H9 (cell line): ENCODE results near the gene KIF26A. TPM values are rescaled to one million over a fixed set of nuclear protein-coding genes. Genes with fewer than 3 reads are reported as not detected.

Experiments
- DNase-seq: peaks from one replicate; pipeline ENCODE4 v3.0.0-alpha.2; 2017
- H2AFZ ChIP-seq: one replicate; pipeline ENCODE4 v1.6.1; 2013; ENCODE audit warnings: mild to moderate bottlenecking, low read length, control low read depth, moderate library complexity
- H2AK5ac ChIP-seq: 2 replicates; pipeline ENCODE4 v1.6.1; 2013; ENCODE audit warnings: low read length, control low read depth, mixed read lengths; ENCODE audit not compliant: insufficient read length
- H2BK120ac ChIP-seq: one replicate; pipeline ENCODE4 v1.6.1; 2013; ENCODE audit warnings: low read depth, mild to moderate bottlenecking, low read length, control low read depth, inconsistent platforms; ENCODE audit not compliant: poor library complexity, severe bottlenecking
- H2BK12ac ChIP-seq: 2 replicates; pipeline ENCODE4 v1.6.1; 2013; ENCODE audit warnings: low read length, control low read depth, mixed read lengths, low read depth; ENCODE audit not compliant: insufficient read length
- H2BK15ac ChIP-seq: 2 replicates; pipeline ENCODE4 v1.6.1; 2013; ENCODE audit warnings: low read depth, low read length, control low read depth
- H2BK20ac ChIP-seq: one replicate; pipeline ENCODE4 v1.6.1; 2013; ENCODE audit warnings: low read depth, mild to moderate bottlenecking, low read length, control low read depth, inconsistent platforms; ENCODE audit not compliant: poor library complexity, severe bottlenecking
- H2BK5ac ChIP-seq: 2 replicates; pipeline ENCODE4 v1.6.1; 2013; ENCODE audit warnings: low read length, control low read depth, mixed read lengths; ENCODE audit not compliant: insufficient read length
- H3K14ac ChIP-seq: 2 replicates; pipeline ENCODE4 v1.6.1; 2013; ENCODE audit warnings: low read length, control low read depth; ENCODE audit not compliant: insufficient read depth
- H3K18ac ChIP-seq: 2 replicates; pipeline ENCODE4 v1.6.1; 2013; ENCODE audit warnings: low read depth, mild to moderate bottlenecking, mixed read lengths, low read length, control low read depth; ENCODE audit not compliant: insufficient read length
- H3K23ac ChIP-seq: 2 replicates; pipeline ENCODE4 v1.6.1; 2013; ENCODE audit warnings: low read length, control low read depth, mixed read lengths, low read depth; ENCODE audit not compliant: insufficient read length
- H3K23me2 ChIP-seq: 2 replicates; pipeline ENCODE4 v1.6.1; 2013; ENCODE audit warnings: low read depth, mild to moderate bottlenecking, mixed read lengths, low read length, control low read depth; ENCODE audit not compliant: insufficient read length, poor library complexity, severe bottlenecking
- H3K27ac ChIP-seq: 2 replicates; pipeline ENCODE4 v1.5.1; 2013; ENCODE audit warnings: low read length, control low read depth, mixed read lengths, low read depth; ENCODE audit not compliant: insufficient read length
- H3K27me3 ChIP-seq: 2 replicates; pipeline ENCODE4 v1.6.1; 2013; ENCODE audit warnings: low read length, control low read depth, inconsistent platforms; ENCODE audit not compliant: insufficient read depth
- H3K4ac ChIP-seq: 2 replicates; pipeline ENCODE4 v1.6.1; 2013; ENCODE audit warnings: low read depth, mild to moderate bottlenecking, control low read depth, inconsistent platforms, low read length, moderate library complexity
- H3K4me1 ChIP-seq: 2 replicates; pipeline ENCODE4 v1.6.1; 2013; ENCODE audit warnings: low read length, control low read depth, inconsistent platforms; ENCODE audit not compliant: insufficient read depth
- H3K4me2 ChIP-seq: 2 replicates; pipeline ENCODE4 v1.6.1; 2013; ENCODE audit warnings: low read length, control low read depth, mixed read lengths; ENCODE audit not compliant: insufficient read length, insufficient read depth
- H3K56ac ChIP-seq: 2 replicates; pipeline ENCODE4 v1.6.1; 2013; ENCODE audit warnings: low read depth, mild to moderate bottlenecking, mixed read lengths, low read length, control low read depth; ENCODE audit not compliant: insufficient read length
- H3K79me1 ChIP-seq: 2 replicates; pipeline ENCODE4 v1.6.1; 2013; ENCODE audit warnings: low read depth, mild to moderate bottlenecking, moderate library complexity, low read length, control low read depth, inconsistent platforms; ENCODE audit not compliant: insufficient read depth, poor library complexity, severe bottlenecking
- H3K79me2 ChIP-seq: 2 replicates; pipeline ENCODE4 v1.6.1; 2013; ENCODE audit warnings: low read length, control low read depth, inconsistent platforms; ENCODE audit not compliant: insufficient read depth
- H3K9ac ChIP-seq: 2 replicates; pipeline ENCODE4 v1.6.1; 2013; ENCODE audit warnings: low read length, control low read depth, mixed read lengths; ENCODE audit not compliant: insufficient read length; ENCODE audit errors: extremely low read depth
- H3K9me3 ChIP-seq: one replicate; pipeline ENCODE4 v1.6.1; 2013; ENCODE audit warnings: low read depth, low read length, inconsistent platforms; ENCODE audit not compliant: control insufficient read depth
- H3T11ph ChIP-seq: one replicate; pipeline ENCODE4 v1.6.1; 2013; ENCODE audit warnings: mild to moderate bottlenecking, low read length, control low read depth, inconsistent platforms
- H4K20me1 ChIP-seq: one replicate; pipeline ENCODE4 v1.6.1; 2013; ENCODE audit not compliant: control insufficient read depth, insufficient read length, insufficient read depth
- H4K5ac ChIP-seq: 2 replicates; pipeline ENCODE4 v1.6.1; 2013; ENCODE audit warnings: low read depth, mild to moderate bottlenecking, mixed read lengths, low read length, control low read depth; ENCODE audit not compliant: insufficient read length
- H4K8ac ChIP-seq: replicated peaks from 2 replicates; pipeline ENCODE4 v1.6.1; 2013; ENCODE audit warnings: low read length, control low read depth, mixed read lengths, low read depth; ENCODE audit not compliant: insufficient read length
- H4K91ac ChIP-seq: 2 replicates; pipeline ENCODE4 v1.6.1; 2013; ENCODE audit warnings: low read depth, mild to moderate bottlenecking, moderate library complexity, mixed read lengths, low read length, control low read depth; ENCODE audit not compliant: insufficient read length
- H3K27ac Mint-ChIP-seq, 3 experiments: 2 replicates in 2 of 3; 3 replicates in 1 of 3; pipeline ENCODE4 v1.8.0; 2020 to 2021; ENCODE audit warnings: mixed read lengths in 3 of 3, mild to moderate bottlenecking in 1 of 3, moderate library complexity in 1 of 3
- H3K27me3 Mint-ChIP-seq: 2 replicates; pipeline ENCODE4 v1.8.0; 2021; ENCODE audit warnings: low read depth, mild to moderate bottlenecking, moderate library complexity, mixed read lengths
- H3K36me3 Mint-ChIP-seq, 3 experiments: 2 replicates in 2 of 3; 3 replicates in 1 of 3; pipeline ENCODE4 v1.8.0; 2020 to 2021; ENCODE audit warnings: low read depth in 3 of 3, mixed read lengths in 3 of 3; ENCODE audit not compliant: insufficient read depth in 1 of 3
- H3K4me1 Mint-ChIP-seq, 2 experiments: 2 replicates each; pipeline ENCODE4 v1.8.0; 2020; ENCODE audit warnings: mixed read lengths in 2 of 2
- H3K4me3 Mint-ChIP-seq, 2 experiments: 2 replicates in 1 of 2; 3 replicates in 1 of 2; pipeline ENCODE4 v1.8.0; 2020 to 2021; ENCODE audit warnings: mild to moderate bottlenecking in 2 of 2, mixed read lengths in 2 of 2, moderate library complexity in 1 of 2
- H3K9me3 Mint-ChIP-seq, 2 experiments: 2 replicates in 1 of 2; 3 replicates in 1 of 2; pipeline ENCODE4 v1.8.0; 2020; ENCODE audit warnings: mild to moderate bottlenecking in 2 of 2, mixed read lengths in 2 of 2, moderate library complexity in 1 of 2
- WGBS: extraction: QIAGEN DNeasy Blood & Tissue Kit; methylation state at CpG from one replicate; pipeline ENCODE4 v1.1.7; 2013; ENCODE audit warnings: missing lambda C conversion rate, low lambda C conversion rate, mixed read lengths; ENCODE audit not compliant: insufficient read length; ENCODE audit errors: extremely low coverage; 5-methylcytosine and 5-hydroxymethylcytosine counted together
- total RNA-seq: library from RNA; stranded (reverse); gene quantifications from 2 replicates; pipeline ENCODE4 v1.2.1, GENCODE V29; 2021
- TF ChIP-seq, protein P1 (sequence below): fragments of 200-600 bp; sonication (generic); conservative IDR thresholded peaks from 3 replicates; pipeline ENCODE4 v1.8.0; 2021; ENCODE audit warnings: antibody characterized with exemption, mild to moderate bottlenecking

The KIF26A gene
- total RNA-seq, 1 experiment from 2014 or later = 44.2 TPM

DNA sequence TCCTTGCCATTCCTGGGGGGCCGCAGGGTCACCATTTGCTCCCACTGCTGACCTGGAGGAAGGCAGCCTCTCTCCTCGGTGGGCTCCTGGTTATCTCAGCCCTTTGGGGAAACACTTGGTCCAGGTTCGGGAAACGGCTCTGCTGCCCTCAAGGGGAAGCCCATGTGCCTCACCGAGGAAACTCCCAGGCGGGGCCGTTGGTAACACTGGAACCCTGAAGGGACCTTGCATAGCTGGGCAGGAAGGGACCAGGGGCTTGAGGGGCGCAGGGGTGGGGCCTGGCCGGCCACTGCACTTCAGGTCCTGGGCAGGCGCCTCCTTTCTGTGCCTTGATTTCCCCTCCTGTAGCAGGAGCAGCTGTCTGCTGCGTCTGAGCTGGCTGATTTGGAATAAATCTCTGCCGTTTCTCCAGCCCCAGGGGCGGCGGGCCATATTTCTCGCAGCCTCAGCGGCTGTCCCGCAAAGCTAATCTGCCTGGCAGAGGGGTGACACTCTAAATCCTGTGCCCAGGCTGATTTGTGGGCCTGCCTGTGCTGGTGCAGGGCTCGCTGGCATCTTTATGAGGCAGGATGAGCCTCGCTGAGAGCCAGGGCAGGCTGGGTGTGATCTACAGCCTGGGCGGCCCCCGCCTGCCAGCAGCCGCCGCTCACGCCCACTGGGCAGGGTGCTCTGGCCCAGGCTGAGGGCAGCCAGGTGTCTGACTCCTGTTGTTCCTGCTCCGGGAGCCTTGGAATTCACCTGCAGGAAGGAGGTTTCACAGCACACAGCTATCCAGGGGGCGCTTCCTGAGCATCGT, 49.7 kb downstream of the KIF26A start:
- H2BK120ac ChIP-seq = no peak overlapping the region
- H2BK15ac ChIP-seq = no peak overlapping the region
- H2BK20ac ChIP-seq = no peak overlapping the region
- Mint-ChIP-seq H3K36me3 (no peaks in the 10 kb centered on the region; a peak in 1 of 7 replicates), H3K27me3 (no peaks in the 10 kb centered on the region; the same call in 1 of the 2 replicates), H3K4me1 (peaks cover 0 to 5% of the 10 kb centered on the region in 2 experiments; a peak in 2 of 4 replicates), H3K9me3 (no peaks in the 10 kb centered on the region), H3K27ac (no peak overlapping the region), H3K4me3 (no peak overlapping the region)
- no peaks in the 10 kb centered on the region for H4K20me1 ChIP-seq
- H3K9ac ChIP-seq = no peak overlapping the region
- DNase-seq = no peak
- H3K27ac ChIP-seq = no peak overlapping the region
- H3K27me3 ChIP-seq = no peaks in the 10 kb centered on the region
- H3T11ph ChIP-seq = no peak overlapping the region
- no peak overlapping the region for H2AFZ ChIP-seq
- no peaks in the 10 kb centered on the region for H3K79me1 ChIP-seq
- H4K5ac ChIP-seq = no peak overlapping the region
- H3K23me2 ChIP-seq = no peaks in the 10 kb centered on the region
- no peak overlapping the region for H3K56ac ChIP-seq
- WGBS = no CpG with 5 or more reads among the region's 27 CpGs
- H4K8ac ChIP-seq = no peak overlapping the region
- H3K4me1 ChIP-seq = no peaks in the 10 kb centered on the region
- H3K79me2 ChIP-seq = no peaks in the 10 kb centered on the region
- no peak overlapping the region for H3K18ac ChIP-seq
- H3K4ac ChIP-seq = no peak overlapping the region
- H4K91ac ChIP-seq = no peak overlapping the region
- H3K9me3 ChIP-seq = no peaks in the 10 kb centered on the region
- H3K4me2 ChIP-seq = no peak overlapping the region
- H2AK5ac ChIP-seq = no peak overlapping the region
- no peak overlapping the region for H2BK5ac ChIP-seq
- H3K14ac ChIP-seq = no peak overlapping the region
- H3K23ac ChIP-seq = no peak overlapping the region
- TF ChIP-seq, protein P1, sequence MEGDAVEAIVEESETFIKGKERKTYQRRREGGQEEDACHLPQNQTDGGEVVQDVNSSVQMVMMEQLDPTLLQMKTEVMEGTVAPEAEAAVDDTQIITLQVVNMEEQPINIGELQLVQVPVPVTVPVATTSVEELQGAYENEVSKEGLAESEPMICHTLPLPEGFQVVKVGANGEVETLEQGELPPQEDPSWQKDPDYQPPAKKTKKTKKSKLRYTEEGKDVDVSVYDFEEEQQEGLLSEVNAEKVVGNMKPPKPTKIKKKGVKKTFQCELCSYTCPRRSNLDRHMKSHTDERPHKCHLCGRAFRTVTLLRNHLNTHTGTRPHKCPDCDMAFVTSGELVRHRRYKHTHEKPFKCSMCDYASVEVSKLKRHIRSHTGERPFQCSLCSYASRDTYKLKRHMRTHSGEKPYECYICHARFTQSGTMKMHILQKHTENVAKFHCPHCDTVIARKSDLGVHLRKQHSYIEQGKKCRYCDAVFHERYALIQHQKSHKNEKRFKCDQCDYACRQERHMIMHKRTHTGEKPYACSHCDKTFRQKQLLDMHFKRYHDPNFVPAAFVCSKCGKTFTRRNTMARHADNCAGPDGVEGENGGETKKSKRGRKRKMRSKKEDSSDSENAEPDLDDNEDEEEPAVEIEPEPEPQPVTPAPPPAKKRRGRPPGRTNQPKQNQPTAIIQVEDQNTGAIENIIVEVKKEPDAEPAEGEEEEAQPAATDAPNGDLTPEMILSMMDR = peak; percentile 17; the same call in 1 of the 3 replicates
- H2BK12ac ChIP-seq = no peak overlapping the region
